CD4-positive, alpha-beta T cell treated with Interleukin-15 for 1 hour (primary cell): ENCODE measurements around the gene STKLD1.

Source experiments
- DNase-seq: peaks from one replicate; pipeline ENCODE4 v3.0.0-alpha.2; 2020

The STKLD1 gene

DNA sequence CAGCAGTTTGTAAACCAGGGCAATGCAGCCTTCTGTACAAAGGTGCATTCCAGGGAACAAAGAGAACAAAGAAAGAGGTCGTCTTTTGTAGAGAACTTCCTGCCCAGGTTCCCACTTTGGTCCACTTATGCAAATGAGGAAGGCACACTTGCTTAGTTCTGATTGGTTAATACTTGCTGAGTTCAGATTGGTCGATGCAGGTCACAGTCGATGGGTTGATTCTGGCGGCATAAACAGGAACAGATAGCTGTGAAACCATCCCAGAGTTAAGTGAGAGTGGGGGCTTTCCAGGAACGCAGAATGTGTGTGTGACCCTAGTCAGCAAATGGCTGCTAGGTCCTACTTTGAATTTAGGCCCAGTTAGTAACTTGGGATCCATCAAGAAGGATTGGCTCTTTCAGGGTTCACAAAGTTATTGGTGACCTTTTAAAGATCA is 44.2 kb downstream of the STKLD1 start:
- DNase-seq, result peak; percentile 70

DNA sequence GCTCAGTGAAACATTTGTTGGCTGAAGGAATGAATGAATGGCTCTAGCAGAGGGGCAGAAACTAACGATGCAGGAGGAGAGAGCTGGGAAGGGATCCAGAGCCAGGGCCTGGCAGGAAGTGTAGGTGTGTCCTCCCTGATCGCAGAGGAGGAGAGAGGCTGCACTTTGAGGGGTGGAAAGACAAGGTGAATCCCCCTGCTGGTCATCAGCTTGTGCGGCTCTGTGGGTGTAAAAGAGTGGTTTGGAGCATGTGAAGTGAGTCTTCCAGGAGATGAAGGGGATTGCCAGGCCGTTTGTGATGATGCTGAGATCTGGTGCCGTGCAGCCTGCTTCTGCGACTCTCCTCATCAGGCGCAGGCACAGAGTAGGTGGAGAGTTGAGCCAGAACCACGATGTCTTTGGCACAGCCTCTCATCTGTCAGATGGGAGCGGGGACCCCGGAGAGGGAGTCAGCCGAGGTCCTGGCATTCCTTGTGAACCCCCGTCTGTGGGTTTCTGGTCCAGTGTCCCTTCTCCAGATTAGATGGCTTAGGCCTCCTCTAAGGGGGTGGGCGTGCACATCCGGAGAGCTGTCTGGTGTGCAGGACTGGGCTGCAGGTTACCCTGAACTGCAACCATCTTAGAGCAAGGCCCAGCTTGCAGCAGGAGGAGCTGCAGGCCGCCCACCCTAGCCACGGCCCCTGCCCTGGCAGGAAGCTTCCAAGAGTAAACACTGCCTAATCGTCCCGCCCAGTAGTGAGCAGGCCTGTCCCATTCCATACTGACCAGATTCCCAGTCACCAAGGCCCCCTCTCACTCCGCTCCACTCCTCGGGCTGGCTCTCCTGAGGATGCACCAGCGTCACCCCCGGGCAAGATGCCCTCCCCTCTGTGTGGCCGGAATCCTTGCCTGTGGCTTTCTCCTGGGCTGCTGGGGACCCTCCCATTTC is 45.7 kb downstream of the STKLD1 start, which contains the start of gene ADAMTS13:
Gene ADAMTS13 (plus strand): TSS at position 753 of the 928 bp plus-strand sequence. CDS start 77 bp downstream, at position 830.
- no peak for DNase-seq

DNA sequence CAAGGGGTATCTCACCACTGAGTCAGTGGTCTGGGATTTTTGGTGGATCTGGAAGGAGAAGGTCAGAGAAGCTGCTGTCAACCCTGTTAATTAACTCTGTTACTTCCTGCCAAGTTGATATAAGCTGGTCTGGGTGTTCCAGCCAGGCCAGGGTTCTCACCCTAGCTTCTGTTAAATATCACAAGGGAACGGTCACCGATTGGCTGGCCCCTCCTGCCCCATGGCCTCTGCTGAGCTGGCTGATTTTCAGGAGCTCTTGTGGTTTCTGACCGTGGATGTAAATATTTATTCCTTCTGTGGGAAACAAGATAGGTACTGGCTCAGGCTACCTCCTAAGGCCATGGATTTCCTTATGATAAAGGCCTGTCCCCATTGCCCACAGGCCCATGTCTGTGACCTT is 47.0 kb downstream of the STKLD1 start:
- DNase-seq, result no peak

DNA sequence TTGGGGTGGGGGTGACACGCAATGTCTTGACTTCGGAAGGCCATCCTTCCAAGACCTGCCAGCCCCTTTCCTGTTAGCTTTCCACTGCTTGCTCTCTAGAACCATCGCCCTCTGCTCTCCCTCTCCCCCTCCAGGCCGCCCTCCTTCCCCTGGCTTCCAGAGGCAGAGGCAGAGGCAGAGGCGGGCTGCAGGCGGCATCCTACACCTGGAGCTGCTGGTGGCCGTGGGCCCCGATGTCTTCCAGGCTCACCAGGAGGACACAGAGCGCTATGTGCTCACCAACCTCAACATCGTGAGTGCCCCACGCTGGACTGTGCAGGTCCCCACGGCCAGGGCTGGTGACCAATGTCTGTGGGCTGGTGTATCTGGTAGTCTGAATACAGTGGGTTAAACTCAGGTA is 48.0 kb downstream of the STKLD1 start:
- DNase-seq, result no peak

DNA sequence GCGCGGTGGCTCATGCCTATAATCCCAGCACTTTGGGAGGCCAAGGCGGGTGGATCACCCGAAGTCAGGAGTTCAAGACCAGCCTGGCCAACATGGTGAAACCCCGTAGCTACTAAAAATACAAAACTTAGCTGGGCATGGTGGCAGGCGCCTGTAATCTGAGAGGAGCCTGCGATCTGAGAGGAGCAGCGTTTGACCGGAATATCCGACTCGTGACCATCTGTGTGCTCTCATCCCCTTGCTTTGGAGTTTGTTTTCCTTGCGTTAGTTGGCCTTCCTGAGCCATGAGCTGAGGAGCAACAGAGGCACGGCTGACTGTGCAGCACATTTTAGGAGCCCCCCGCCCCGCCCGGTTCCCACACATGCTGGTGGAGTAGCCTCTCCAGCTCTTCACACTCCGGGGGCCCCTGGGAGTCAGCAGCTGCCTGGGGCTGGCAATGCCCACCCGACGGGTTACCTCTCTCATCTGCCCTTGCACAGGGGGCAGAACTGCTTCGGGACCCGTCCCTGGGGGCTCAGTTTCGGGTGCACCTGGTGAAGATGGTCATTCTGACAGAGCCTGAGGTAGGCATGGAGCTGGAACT is 49.0 kb downstream of the STKLD1 start:
- no peak for DNase-seq

DNA sequence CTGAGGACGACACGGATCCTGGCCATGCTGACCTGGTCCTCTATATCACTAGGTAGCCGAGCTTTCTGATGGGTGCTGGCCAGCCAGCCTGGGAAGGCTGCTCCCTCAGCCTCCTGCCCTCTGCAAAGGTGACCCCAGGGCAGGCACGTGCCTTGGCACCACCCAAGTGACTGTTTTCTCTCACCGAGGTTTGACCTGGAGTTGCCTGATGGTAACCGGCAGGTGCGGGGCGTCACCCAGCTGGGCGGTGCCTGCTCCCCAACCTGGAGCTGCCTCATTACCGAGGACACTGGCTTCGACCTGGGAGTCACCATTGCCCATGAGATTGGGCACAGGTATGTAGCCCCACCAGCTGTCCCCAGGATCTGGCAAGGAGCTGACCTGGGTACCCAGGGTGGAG is 49.8 kb downstream of the STKLD1 start:
- DNase-seq, result no peak

DNA sequence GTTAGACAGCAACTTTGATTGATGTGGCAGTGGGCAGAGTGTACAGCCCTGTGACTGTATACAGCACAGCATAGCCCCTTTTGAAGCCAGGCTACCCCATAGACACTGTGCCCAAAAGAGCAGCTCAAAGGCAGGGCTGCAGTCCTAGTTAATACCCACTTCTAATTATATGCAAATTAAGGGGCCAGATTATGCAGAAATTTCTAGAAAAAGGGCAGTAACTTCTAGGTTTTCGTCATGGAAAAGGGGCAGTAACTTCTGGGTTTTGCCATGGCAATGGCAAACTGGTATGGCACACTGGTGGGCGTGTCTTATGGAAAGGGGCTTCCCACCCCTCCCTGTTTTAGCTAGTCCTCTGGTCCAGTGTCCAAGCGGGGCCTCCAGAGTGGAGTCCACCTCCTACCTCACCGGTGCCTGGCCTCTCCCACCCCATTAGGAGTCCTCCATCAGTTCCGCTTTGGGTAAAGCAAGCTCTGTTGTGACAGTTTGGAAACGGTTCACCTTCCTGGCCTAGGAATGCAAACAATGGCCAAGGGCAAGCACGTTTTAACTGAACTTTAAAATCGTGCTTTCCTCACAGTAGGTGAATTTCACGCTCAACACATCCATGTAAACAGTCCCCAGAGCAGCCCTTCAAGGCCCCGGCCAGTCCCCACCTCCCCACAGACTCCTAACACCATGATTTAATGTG is 51.6 kb downstream of the STKLD1 start:
- no peak for DNase-seq

DNA sequence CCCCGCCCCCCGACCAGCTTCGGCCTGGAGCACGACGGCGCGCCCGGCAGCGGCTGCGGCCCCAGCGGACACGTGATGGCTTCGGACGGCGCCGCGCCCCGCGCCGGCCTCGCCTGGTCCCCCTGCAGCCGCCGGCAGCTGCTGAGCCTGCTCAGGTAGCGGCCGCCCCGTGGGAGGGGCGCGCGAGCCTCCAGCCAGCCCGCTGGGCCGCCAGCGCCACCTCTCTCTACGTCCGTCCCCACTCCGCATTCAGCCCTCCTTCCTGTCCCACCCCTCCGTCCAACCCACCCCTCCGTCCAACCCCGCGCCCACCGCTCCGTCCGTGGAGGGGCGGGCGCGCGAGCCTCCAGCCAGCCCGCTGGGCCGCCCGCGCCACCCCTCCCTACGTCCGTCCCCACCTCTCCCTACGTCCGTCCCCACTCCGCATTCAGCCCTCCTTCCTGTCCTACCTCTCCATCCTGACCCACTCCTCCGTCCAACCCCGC is 52.5 kb downstream of the STKLD1 start:
- DNase-seq, result no peak

DNA sequence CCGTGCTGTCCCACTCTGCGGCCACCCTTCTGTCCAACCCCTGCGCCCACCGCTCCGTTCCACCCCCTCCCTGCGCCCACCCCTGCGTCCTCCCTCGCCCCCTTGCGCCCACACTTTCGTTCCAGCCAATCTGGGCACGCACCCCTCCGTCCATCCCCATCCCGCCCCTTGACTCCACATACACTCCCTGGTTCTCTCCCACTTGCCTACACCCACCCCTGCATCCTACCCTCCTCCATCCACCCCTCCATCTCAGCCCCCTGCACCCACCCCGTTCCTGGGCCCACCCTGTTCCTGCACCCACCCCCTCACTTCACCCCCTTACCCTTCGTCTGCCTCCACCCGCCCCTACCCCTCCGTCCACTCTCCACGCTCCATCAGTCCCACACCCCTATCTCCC is 53.0 kb downstream of the STKLD1 start:
- no peak for DNase-seq

DNA sequence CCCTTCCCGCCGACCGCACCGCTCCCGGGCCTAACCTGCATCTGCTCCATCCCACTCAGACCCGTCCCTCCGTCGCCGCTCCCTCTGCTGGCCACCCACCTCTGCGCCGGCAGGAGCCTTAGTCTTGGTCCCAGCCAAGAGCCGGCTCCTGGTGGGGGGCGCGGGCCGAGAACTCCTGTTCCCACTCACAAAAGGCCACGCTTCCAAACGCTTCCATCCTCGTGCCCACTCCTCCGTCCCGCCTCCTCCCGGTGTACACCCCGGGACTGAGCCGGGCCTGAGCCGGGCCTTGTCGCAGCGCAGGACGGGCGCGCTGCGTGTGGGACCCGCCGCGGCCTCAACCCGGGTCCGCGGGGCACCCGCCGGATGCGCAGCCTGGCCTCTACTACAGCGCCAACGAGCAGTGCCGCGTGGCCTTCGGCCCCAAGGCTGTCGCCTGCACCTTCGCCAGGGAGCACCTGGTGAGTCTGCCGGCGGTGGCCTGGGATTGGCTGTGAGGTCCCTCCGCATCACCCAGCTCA is 53.5 kb downstream of the STKLD1 start:
- no peak for DNase-seq

DNA sequence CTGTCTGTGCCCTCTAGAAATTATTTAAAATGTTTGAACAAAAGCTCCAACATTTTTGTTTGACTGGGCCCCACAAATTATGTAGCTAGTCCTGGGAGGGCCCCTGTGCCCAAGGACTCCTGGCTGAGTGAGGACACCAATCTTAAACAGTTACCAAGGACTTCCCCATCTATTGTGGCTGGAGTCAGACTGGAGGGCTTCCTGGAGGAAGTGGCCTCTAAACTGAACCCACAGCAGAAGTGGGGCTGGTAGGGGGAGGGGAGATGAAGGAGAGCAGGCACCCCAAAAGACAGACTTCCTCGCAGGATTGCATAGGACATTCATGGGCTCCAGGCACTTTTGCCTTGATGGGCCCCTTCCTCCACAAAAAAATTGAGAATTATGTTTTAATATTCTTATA is 54.1 kb downstream of the STKLD1 start:
- no peak for DNase-seq

DNA sequence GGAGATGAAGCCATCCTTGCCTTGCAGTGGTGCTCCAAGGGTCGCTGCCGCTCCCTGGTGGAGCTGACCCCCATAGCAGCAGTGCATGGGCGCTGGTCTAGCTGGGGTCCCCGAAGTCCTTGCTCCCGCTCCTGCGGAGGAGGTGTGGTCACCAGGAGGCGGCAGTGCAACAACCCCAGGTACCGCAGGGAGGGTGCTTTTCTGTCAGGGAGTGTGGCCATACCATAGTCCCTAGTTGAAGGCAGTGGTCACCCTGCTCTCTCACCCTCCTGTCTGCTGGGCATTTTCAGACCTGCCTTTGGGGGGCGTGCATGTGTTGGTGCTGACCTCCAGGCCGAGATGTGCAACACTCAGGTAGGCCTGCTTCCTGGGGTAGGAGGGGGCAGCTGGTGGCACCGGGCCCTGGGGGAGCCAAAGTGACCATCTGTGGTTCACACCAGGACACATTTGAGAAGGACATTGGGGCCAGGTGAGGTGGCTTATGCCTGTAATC is 57.2 kb downstream of the STKLD1 start:
- DNase-seq, result no peak

DNA sequence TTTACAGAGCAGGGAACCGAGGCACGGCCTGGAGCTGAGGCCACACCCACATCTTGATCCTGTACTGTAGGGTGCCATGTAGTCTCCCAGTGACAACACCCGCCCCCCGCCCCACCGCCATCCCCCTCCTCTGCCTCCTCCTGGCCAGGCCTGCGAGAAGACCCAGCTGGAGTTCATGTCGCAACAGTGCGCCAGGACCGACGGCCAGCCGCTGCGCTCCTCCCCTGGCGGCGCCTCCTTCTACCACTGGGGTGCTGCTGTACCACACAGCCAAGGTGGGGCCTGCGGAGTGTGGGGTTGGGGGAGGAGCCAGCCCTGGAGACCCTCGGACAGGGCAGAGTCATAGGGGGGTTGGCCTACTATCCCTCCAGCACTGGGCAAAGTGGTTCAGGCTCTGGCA is 60.5 kb downstream of the STKLD1 start:
- no peak for DNase-seq

DNA sequence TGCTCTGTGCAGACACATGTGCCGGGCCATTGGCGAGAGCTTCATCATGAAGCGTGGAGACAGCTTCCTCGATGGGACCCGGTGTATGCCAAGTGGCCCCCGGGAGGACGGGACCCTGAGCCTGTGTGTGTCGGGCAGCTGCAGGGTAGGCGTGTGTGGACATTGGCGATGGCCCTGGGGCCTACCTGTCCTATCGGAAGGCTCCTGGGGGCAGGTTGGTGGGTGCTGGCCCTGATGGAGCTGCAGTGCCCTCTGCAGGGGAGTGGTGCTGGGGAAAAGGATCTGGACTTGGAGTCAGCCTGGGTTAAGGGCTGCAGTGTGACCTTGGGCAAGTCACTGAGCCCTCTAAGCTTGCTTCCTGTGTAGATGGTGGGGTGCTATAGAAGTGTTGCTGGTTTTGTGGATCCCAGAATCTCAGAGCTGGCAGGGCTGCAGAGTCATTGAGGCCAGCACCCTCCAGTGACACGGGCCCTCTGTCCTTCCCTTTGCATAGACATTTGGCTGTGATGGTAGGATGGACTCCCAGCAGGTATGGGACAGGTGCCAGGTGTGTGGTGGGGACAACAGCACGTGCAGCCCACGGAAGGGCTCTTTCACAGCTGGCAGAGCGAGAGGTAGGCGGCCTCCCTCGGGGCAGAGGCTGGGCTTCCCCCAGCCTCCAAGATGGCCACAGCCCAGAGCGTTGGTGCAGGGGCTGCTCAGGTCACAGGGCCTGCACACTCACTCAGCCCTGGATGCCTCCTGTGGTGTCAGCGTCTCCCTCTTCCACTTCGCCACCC is 61.8 kb downstream of the STKLD1 start:
- DNase-seq, result no peak

DNA sequence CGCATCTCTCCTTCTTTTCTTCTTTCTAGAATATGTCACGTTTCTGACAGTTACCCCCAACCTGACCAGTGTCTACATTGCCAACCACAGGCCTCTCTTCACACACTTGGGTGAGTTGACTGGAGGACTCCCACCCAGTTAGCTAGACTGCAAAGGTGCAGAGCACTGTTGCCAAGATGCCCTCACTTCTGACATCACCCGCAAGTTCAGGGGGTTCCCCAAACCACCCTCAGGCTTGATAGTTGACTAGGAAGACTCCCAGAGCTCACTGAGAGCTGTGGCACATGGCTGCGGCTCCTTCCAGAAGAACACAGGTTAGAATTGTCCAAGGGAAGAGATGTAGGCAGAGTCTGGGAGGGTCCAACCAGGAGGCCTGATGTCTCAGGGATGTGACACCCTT is 63.2 kb downstream of the STKLD1 start:
- no peak for DNase-seq

DNA sequence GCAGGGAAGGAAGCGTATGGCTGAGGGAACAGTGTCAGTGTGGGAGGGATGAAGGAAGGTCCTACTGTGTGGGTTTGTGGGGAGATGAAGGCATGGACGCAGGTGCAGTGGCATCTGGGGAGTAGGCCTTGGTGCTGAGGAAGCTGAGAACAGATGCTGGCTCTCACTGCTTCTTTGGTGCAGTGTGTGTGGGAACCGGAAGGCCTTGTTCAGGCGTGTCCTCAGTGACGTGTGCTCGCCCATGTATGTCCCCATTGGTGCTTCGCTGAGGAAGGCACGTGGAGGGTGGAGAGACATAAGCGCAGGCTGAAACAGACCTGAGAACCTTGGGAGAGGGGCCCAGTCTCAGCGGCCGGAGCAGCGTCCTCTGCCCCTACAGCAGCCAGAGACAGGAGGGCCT is 64.7 kb downstream of the STKLD1 start:
- peak; percentile 71 for DNase-seq

DNA sequence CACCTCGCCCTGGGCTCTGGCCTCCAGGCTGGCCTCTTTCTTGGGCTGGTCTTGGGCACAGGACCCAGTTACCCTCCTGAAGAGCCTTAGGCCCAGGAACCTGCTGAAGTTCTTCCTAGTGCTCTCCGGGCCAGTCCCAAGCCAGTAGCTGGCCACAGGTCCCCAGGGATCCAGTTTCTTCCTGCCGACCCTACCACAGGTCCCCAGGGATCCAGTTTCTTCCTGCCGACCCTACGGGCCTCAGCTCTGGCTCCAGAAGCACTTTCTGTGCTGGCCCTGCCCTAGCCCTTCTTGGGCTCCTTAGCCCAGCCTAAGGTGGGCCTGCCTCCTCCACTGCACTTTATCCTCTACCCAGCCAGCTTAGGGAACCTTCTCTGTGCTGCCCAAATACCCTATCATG is 65.4 kb downstream of the STKLD1 start:
- no peak for DNase-seq

DNA sequence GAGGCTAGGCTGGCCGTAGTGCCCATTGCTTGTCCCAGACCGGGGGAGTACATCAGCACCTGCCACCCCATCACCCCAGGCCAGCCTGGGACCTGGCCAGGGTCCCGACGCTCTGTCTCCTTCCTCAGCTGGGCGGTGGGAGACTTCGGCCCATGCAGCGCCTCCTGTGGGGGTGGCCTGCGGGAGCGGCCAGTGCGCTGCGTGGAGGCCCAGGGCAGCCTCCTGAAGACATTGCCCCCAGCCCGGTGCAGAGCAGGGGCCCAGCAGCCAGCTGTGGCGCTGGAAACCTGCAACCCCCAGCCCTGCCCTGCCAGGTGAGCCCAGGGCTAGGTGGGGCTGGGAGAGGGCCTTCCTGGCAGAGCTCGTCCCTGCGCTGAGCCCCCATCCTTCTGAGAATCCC is 67.1 kb downstream of the STKLD1 start:
- DNase-seq, result no peak

DNA sequence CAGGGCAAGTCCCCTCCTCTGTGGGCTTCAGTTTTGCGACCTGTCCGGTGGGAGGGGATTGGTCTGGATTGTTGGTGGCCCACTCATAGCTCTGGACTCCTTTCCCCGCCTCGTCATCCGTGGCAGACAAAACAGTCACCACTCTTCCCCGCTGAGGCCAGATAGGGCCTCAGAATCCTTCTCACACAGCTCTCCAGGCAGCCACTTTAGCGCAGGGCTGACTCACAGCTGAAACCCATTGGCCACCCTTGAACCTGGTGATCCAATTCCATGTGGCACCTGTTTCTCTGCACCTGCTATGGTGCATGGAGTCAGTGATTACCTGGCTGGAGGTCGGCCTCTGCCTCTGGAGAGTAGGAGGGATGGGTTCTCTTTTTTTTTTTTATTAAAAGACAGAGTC is 67.8 kb downstream of the STKLD1 start:
- no peak for DNase-seq

DNA sequence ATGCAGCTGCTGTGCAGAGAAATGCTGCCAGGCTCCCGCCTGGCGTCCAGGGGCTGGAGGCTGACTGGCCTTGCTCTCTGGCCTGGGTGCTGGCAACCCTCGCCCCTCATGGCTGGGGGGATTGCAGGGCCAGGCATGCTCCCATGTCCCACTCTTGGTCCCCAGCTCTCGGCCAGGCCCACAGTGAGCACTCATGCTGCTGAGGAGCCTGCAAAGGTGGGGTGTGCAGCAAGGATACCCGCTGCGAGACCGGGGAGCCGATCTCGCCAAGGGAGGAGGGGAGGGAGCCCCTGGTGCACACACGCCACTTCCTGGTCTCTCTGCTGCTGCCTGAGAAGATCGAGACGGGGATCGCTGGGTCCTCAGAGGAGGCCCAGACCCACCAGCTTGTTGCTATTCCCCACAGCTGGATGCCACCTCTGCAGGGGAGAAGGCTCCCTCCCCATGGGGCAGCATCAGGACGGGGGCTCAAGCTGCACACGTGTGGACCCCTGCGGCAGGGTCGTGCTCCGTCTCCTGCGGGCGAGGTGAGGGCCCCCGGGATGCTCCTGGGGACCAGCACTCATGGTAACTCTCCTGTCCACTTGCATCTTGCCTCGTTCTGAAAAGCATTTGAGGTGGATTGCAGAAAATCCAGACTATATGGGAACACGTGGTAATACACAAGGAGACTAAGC is 69.3 kb downstream of the STKLD1 start:
- no peak for DNase-seq

DNA sequence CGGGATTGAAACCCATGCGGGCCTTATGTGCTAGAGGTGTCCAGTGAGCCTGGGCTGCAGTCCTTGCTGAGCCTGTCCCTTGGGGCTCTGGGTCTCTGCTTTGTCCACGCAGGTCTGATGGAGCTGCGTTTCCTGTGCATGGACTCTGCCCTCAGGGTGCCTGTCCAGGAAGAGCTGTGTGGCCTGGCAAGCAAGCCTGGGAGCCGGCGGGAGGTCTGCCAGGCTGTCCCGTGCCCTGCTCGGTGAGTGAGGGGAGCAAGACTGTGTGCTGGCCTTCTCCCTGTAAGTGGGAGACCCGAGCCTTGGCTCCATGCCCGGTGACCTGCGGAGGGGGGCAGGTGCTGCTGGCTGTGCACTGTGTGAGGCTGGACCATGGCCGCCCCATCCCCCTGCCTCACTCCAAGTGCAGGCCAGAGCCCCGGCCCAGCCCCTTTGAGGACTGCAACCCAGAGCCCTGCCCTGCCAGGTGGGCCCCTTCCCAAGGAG is 72.4 kb downstream of the STKLD1 start:
- DNase-seq, result no peak

DNA sequence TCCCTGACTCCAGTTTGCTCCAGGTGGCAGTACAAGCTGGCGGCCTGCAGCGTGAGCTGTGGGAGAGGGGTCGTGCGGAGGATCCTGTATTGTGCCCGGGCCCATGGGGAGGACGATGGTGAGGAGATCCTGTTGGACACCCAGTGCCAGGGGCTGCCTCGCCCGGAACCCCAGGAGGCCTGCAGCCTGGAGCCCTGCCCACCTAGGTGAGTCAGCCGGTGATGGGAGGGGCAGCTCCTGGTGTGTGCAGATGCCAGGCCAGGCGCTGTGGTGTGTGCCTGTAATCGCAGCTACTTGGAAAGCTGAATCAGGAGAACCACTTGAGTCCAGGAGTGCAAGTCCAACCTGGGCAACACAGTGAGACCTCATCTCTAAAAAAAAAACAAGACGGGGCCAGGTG is 73.6 kb downstream of the STKLD1 start:
- DNase-seq, result no peak
